ENCODE data around the gene PALM2AKAP2.

- TF ChIP-seq, protein P1, sequence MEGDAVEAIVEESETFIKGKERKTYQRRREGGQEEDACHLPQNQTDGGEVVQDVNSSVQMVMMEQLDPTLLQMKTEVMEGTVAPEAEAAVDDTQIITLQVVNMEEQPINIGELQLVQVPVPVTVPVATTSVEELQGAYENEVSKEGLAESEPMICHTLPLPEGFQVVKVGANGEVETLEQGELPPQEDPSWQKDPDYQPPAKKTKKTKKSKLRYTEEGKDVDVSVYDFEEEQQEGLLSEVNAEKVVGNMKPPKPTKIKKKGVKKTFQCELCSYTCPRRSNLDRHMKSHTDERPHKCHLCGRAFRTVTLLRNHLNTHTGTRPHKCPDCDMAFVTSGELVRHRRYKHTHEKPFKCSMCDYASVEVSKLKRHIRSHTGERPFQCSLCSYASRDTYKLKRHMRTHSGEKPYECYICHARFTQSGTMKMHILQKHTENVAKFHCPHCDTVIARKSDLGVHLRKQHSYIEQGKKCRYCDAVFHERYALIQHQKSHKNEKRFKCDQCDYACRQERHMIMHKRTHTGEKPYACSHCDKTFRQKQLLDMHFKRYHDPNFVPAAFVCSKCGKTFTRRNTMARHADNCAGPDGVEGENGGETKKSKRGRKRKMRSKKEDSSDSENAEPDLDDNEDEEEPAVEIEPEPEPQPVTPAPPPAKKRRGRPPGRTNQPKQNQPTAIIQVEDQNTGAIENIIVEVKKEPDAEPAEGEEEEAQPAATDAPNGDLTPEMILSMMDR (IDR thresholded peaks at IDR 0.05 in 4 of 5, conservative IDR thresholded peaks at IDR 0.05 in 1 of 5) = no peak
- no peak for TF ChIP-seq POLR2A (IDR thresholded peaks at IDR 0.05)
Observed at GRCh38 chr9:109817146-109817845, 37.3 kb downstream of the PALM2AKAP2 start.

Data from gastrocnemius medialis (tissue), 4 donors.